NCI-H2227 (cell line): Measurements from ENCODE around the gene TNFRSF12A.

ENCODE experiments used
- DNase-seq: peaks from one replicate; lab custom pipeline; 2025; ENCODE audit not compliant: unreplicated experiment; lab: John Stamatoyannopoulos, UW

TNFRSF12A gene

DNA sequence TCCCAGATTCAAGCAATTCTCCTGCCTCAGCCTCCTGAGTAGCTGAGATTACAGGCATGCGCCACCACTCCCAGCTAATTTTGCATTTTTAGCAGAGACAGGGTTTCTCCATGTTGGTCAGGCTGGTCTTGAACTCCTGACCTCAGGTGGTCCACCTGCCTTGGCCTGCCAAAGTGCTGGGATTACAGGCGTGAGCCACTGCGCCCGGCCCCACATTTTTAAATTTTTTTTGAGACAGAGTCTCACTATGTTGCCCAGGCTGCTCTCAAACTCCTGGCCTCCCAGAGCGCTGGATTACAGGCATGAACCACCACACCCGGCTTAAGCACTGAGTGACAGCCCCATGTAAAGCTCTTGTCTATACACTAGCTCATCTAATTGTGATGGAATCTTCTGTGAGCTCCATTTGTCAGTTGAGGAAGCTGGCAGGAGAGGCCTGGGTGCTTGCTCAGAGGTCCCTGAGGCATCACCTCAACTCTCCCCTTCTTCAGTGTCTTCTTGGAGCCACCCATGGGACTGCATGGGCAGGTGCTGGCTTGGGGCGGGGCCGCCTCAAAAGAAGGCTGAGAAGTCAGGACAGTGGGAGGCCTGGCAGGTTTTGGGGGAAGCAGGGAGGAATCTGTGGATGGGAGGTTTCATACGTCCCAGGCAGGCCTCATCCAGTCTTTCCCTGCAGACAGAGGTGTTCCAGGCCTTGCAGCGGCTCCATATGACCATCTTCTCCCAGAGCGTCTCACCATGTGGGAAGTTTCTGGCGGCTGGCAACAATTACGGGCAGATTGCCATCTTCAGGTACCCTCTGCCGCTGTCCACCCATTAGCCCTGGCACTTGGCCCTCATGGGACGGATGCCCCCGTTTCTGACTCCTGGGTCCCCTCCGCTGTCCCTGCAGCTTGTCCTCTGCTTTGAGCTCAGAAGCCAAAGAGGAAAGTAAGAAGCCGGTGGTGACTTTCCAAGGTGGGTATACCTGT lies 5.1 kb downstream of the TNFRSF12A start:
- no peak for DNase-seq

DNA sequence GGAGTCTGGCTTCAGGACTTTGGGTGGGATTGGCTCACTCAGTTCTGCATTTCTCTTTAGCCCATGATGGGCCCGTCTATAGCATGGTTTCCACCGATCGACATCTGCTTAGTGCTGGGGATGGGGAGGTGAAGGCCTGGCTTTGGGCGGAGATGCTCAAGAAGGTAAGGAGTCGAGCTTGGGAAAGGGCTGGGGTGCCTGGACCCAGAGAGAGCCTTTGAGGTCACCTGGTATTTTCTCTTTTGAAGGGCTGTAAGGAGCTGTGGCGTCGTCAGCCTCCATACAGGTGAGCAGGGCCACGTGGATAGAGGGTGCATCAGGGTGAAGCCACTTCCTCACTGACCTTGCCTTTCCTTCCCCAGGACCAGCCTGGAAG lies 5.8 kb downstream of the TNFRSF12A start:
- no peak for DNase-seq

DNA sequence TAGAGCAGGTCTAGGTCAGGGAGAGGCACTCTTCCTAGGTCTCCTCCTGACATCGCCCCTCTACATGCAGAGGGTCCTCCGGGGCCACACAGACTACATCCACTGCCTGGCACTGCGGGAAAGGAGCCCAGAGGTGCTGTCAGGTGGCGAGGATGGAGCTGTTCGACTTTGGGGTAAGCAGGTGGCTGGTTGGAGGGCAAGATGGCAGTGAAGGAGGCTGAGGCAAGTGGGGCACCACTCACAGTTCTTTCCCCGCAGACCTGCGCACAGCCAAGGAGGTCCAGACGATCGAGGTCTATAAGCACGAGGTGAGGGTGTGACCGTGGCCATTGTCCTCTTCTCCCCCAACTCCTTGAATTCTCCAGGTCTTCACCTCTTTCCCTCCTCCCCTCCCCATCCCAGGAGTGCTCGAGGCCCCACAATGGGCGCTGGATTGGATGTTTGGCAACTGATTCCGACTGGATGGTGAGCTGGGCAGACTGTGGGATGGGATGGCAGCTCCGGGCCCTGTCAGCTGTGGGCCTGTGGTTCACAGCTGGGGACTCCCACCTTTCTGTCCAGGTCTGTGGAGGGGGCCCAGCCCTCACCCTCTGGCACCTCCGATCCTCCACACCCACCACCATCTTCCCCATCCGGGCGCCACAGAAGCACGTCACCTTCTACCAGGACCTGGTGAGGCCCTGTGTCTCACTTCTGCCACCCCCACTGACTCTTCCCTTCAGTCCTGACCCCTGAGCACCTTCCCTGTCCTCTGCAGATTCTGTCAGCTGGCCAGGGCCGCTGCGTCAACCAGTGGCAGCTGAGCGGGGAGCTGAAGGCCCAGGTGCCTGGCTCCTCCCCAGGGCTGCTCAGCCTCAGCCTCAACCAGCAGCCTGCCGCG lies 6.7 kb downstream of the TNFRSF12A start:
- DNase-seq: no peak

DNA sequence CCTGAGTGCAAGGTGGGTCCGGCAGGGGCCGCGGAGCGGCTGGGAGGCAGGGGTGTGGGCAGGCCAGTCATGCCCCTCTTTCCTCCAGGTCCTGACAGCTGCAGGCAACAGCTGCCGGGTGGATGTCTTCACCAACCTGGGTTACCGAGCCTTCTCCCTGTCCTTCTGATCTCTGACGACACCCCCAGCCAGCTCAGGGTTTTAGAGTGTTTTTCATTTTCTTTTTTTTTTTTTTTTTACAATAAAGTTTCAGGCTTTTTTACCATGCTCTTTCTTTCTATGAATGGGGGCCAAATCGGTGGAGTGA lies 7.3 kb downstream of the TNFRSF12A start:
- DNase-seq: no peak

DNA sequence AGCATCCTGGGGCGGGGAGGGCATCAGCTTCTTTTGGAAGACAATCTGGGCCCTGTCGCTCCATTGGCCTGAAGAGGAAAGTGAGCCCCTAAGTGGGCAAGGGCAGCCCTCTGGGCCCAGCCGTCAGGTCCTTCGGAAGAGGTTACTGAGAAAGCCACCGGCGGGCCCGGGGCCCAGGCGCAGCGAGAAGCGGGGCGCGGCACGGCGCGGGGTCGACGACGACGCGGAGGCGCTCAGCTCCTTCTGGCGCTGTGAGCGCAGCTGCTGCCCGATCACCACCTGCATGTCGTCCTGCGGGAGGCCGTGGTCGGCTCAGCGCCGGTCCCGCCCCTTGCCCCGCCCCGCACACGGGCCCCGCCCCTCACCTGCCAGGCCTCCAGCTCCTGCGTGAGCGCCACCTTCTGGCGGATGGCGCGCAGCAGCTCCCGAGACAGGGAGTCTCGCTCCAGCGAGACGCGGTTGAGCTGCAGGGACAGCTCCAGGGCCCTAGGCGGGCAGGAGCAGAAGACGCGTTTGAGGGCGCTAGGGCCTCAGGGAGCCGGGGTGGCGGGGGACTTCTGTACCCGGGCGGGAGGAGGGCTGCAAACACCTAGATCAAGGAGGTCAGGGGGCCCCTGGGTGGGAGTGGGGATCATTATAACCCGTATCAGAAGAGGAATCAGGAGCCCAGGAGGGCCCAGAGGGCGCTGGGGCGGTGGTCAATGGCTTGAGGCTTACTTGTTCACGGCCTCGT lies 8.0 kb downstream of the TNFRSF12A start:
- peak; percentile 95 for DNase-seq

DNA sequence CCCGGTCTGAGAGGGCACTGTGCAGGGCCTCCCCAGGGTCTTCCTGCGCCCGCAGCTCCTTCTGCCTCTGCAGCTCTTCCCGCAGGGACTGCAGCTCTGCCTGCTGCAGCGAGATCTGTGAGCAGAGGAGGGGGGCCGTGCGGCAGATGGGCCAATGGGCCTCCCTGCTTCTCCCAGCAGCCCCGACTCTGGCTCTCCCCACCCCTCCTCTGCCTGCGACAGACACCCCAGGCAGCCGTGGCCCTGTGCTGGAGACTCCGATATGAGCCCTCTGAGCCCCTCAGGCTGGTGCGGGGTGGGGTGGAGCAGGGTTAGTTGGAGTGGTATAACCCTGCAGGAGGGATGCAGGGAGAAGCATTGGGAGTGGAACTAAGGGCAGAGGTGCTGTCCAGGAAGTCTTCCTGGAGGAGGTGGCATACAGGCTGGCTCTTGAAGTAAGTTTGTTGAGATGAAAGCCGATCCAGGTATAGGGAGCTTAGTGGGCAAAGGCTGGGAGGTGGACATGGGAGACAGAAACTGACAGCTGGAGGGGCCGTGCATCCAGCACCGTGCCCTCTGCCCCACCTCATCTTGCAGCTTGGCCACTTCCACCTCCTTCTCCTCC lies 8.7 kb downstream of the TNFRSF12A start:
- no peak for DNase-seq

DNA sequence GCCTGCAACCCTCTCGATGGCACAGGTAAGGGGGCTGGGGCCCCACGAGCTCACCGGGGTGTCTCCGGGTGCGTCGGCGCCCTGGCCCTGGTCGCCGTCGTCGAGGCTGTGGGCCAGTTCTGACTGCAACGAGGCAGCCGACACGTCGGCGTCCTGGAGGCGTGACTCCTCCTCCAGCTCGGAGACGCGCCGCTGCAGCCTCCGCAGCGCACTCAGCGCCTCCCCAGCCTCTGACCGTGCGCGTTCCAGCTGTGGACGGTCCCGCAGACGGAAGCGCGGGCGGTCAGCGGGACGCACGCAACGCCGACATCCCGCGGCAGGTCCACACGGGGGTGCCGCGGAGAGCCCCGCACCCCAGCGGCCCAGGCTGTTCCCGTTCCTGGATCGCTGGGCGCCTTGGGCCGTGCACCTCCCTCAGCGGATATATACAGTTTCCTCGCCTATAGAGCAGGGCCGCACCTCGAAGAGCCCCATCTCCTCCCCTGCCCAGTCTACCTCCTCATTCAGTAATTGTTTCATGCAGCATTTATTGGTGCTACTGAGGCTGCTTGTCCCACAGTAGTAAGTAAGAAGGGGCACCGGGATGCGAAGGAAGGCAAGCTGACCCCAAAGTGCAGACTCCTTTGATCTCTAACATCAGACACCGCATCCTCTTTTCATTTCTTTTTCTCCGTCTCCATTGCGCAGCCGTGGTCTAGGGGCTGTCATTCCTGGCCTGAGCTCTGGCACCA lies 9.5 kb downstream of the TNFRSF12A start:
- DNase-seq: peak; percentile 73

DNA sequence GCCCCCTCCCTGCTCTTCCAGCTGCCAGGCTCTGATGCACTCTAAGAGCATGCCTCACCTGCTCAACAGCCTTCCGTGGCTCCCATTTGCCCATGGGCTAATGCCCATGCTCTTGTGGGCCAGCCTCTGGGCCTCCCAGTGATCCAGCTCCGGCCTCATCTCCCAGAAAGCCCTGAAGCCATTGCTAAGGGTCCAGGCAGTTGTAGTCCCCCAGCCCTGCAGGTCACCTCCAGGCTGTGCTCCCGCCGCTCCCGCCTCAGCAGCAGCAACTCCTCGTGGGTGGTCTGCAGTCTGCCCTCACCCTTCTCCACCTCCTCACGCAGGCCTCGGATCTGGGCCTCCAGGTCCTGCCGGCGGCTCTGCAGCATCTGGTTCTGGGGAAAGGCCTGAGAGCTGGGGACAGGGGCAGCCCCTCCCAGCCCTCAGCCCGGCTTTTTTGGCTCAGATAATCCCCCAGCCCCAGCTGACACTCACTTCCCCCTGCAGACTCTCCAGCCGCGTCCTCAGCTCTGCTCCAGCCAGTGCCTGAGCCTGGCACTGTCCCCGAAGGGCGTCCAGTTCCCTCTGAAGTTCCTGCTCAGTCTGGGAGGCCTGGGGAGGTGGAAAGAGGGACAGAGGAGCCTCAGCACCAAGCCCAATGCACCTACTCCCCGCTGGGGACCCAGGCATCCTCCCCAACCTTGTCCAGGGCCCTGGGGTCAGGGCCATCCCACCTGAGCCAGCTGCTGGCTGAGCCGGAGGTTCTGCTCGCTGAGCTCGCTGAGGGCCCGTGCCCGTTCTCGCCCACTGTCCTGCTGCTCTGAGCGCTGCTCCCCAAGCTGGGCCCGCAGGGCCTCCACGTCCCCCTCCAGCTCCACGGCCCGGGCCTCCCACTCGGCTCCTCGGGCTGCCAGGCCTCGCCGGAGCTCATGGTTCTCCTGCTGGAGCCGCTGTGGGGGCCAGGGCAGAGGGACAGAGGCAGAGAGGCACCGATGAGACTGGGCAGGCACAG lies 10.3 kb downstream of the TNFRSF12A start:
- no peak for DNase-seq

DNA sequence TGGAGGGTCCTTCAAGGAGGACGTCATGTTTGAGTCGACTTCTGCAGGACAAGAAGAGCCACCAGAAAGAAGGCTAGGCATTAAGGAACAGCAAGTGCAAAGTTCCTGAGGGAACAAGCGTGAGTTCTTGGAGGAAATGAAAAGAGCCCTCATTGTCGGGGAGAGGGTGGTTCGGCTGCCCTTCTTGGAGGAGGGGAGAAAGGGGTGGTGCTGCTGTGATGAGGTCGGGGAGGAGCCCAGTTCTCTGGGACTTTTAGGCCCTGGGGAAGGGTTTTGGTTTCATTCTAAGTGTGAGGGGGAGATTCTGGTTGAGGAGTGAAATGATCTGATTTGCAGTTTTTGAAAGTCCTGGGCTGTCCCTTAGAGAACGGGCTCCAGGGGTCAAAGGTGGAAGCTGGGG lies 12.5 kb downstream of the TNFRSF12A start:
- DNase-seq: no peak

DNA sequence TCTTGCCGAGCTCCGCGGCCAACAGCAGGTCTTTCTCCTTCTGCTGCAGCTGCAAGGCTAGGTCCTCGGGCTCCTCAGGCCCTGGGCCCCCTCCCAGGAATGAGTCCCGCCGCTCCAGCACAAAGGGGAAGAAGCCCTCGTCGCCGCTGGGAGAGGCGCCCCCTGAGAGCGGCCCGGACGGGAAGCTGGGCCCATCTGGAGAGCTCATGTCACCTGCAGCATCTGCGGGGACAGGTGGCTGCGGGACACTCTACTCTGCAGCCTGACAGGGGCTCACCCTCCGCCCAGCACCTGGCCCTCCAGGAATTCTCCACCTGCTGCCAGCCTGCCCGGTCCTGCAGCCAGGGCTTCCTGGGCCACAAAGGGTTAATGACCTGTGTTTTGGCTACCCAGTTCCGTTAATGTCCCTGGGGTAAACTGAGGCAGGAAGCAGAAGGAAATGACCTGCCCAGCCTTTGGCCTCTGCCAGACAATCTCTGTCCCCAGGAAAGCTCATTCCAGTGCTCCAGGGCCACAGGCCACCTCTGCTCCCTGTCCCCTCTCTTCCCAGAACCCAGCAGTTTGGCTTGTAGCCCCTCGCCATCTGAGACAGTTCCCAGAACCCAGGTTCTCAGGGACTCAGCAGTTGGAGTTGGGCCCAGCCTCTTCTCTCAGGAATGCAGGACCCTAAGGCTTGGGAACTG lies 15.3 kb downstream of the TNFRSF12A start:
- DNase-seq: no peak

DNA sequence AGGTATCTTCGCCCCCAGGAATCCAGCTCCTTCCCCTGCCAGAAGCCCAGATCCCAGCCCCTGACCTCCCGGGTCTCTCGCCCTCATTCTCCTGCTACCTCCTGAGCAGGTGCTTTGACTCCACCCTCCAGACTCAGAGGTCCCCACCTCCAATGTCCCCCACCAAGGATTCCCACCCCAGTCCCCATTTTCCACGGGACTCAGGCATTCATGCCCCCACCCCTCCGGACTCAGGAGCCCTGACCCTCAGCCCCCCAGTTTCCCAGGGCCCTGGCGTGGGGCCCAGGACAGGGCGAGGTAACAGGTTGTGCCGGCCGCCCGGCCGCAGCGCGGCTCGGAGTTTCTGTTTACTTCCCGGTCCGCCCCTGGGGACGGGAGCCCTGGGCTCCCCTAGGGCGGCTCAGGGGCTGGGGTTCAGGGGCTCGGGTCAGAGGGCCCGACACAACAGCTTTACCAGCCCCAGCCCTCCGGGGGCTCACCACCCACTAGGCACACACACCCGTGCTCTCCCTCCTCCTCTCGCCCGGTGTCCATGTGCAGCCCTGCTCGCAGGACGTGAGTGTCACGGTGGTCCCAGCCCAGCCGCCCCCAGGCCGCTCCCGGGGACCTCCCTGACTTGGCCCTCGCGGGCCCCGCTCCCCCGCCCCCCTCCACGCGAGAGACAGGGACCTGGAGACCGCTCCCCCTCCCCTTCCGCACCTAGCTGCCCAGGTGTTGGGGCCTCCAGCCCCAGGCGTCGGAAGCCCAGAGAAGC lies 16.0 kb downstream of the TNFRSF12A start:
- no peak for DNase-seq

DNA sequence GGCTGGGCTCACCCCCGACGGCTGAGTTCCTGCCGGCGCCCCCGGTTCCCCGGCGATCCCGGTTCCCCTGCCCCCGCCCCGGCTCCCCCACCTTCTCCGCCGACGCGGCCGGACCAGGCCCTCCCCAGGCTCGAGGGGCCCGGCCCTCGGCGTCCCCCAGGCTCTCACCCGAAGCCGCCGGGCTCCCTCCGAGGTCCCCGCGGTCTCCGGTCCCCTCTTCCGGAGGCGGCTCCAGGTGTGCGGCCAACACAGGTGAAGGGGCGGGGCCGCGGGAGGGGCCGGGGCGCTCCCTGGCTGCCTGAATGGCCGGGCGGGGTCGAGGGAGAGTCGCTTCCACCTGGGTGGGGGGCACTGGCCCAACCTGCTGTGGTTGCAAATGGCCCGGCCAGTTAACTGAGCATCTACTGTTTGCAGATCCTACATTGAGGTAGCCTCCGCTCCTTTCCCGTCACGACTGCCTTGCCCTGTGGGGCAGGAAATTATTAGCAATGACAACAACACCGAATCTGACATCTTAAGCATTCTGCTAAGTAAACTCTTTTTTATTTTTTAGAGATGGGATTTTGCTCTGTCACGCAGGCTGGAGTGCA lies 16.7 kb downstream of the TNFRSF12A start, which contains the start of gene BICDL2:
Gene BICDL2, minus strand, starts transcription at position 219 of the 590 bp plus-strand sequence. CDS start 1,448 bp downstream, outside the sequence.
- no peak for DNase-seq

DNA sequence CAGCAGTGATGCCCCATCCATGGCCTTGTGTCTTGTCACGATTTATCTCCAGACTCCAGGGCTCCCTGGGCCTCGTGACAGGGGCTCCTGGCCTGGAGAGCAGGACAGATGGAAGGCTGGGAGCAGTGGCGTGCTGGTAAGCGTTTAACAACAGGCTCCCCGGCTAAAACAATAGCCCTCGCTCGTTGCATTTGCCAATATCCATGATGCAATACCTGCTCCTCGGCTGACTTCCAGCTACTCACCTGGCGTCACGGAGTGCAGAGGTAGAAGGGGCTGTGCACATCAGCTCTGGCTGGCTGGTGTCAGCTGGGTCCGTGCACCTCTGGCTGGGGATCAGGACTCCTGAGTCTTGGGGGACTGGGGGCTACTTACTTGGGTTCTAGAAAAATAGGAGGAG lies 18.1 kb downstream of the TNFRSF12A start:
- no peak for DNase-seq

DNA sequence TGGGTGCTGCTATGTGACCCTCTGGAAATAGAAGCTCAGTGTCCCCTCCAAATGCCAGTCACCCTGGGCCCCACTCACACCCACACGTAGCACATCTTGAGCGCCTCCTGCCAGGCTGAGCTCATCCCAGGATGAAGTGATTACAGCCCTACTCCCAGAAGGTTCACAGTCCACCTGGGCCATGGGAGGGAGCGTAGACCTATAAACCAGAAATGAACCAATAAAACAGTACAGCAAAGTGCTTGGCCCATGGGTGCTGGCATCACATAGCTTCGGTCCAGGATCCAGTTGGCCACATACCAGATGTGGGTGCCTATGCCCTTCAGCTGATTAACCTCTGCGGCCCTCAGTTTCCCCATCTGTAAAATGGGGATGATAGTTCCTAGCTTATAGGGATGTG lies 18.7 kb downstream of the TNFRSF12A start:
- DNase-seq: no peak

DNA sequence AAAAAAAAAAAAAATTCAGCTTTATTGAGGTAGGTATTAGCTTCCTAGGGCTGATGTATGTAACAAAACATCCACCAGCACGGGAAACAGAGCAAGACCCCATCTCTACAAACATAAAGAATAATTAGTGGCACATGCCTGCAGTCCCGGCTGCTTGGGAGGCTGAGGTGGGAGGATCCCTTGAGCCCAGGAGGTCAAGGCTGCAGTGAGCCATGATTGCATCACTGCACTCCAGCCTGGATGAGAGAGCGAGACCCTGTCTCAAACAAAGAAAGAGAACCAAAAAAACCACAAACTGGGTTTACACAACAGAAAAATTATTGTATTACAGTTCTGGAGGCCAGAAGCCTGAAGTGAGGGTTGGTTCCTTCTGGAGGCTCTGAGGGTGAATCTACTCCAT lies 22.2 kb downstream of the TNFRSF12A start:
- DNase-seq: no peak

DNA sequence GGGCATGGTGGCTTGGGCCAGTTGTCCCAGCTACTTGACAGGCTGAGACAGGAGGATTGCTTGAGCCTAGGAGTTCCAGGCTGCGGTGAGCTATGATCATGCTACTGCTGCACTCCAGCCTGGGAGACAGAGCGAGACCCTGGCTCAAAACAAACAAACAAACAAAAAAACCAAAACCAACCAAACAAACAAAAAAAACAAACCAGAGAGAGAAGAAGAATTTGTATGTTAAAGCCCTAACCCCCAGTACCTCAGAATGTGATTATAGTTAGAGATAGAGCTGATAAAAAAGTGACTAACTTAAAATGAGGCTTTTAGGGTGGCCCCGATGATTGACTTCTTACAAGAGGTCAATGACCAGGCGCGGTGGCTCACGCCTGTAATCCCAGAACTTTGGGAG lies 24.5 kb downstream of the TNFRSF12A start:
- no peak for DNase-seq
